Measurements from ENCODE around the gene PAPPA2. TPM values are rescaled to one million over a fixed set of nuclear protein-coding genes. Genes with fewer than 3 reads are reported as not detected.

Gene PAPPA2
- total and polyA plus RNA-seq, 9 of the 15 experiments (the other 6 are each of a cell fraction or from before 2014, with no cell fraction given): 0.01 to 0.15 (median 0.05) TPM; not detected in 2

DNA sequence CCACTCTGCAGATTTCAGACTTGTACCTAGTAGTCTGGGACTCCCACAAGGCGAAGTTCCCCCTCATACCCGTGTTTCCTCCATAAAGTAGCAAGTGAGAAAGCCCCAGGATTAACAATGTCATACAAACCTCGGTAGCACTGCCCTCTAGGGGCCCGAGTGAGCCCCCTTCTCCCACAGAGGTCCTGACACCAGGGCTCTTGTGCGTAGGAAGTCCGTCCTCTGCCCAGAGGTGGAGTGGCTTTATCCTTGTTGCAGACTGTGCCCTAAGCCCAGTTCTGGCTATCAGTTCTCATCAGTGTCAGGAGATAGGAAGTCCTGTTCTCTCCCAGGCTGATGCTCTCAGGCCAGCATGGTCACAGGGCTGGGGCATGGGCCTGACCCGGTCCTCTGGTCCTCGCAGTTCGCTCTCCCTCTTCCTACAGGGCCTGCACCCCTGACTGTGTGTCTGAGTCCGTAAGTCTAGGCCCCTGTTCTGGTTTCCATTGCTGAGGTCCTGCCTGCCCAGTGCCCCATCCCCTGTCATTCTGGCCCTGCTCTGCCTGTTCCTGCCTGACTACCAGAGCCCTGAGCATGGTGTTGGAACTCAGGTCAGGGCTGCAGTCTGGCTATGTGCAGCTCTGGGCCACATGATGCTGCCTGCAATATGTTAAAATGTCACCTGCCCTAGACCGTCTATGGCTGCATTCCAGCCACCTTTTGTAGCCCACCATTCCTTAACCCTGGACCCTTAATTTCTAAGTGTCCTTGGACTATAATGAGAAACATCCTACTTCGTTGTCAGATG lies 416.0 kb downstream of the PAPPA2 start:
- FAIRE-seq (peak; percentile 79), ATAC-seq (peak; percentile 85), DNase-seq (ENCODE audit: extremely low read depth in 1 of 4, low spot score in 3 of 4) (peak; percentile 77 to 89 (median 78))
- Histone ChIP-seq H3K27ac (ENCODE audit: extremely low read depth, low read depth, low read length) (peak overlapping the region; percentile 88), H3K4me3 (no peak overlapping the region), H3K9me3 (replicated peaks; ENCODE audit: control insufficient read depth, insufficient read depth, low read depth, low read length) (no peaks in the 10 kb centered on the region), H2AFZ (ENCODE audit: low read depth, low read length) (peak overlapping the region; percentile 95), H3K4me2 (ENCODE audit: insufficient read depth, low read length) (peak overlapping the region; percentile 83), H3K9me1 (ENCODE audit: control insufficient read depth, insufficient read depth, low read length) (peaks cover 4% of the 10 kb centered on the region), H3K9ac (ENCODE audit: insufficient read depth in 1 of 2, low read depth in 2 of 2, low read length in 2 of 2) (peak overlapping the region; percentile 15 to 66; a peak in 2 of 4 replicates), H4K20me1 (replicated peaks; ENCODE audit: control insufficient read depth, insufficient read depth, low read length) (no peaks in the 10 kb centered on the region), H3K36me3 (ENCODE audit: control insufficient read depth, insufficient read depth, low read length) (no peaks in the 10 kb centered on the region), H3K4me1 (replicated peaks in 1 of 2; ENCODE audit: control insufficient read depth in 2 of 2, insufficient read depth in 2 of 2, low read length in 2 of 2) (peaks cover 33 to 50% of the 10 kb centered on the region in 2 experiments), H3K79me2 (ENCODE audit: control insufficient read depth, insufficient read depth, low read length) (no peaks in the 10 kb centered on the region), H3K27me3 (ENCODE audit: control insufficient read depth in 2 of 2, insufficient read depth in 2 of 2, low read length in 2 of 2) (no peaks in the 10 kb centered on the region)
- ChIA-PET CTCF (ENCODE audit: low intra/inter-chr PET ratio) (interaction anchor here (0.5 to 0.6 kb wide), 2 partner anchors 191 to 319 kb away, joined by 3 read pairs; no protein-coding TSS in a partner anchor), POLR2A (interaction anchor here (0.6 to 1.4 kb wide), 2 partner anchors 24 to 318 kb away, joined by 3 to 4 read pairs; no protein-coding TSS in a partner anchor)
- in situ Hi-C loops (cut with MboI): no loop called here
- intact Hi-C loops (cut with micrococcal nuclease): loop anchor here (1.0 kb wide), 1 partner anchor 26 kb away; no protein-coding TSS in a partner anchor
- BruUV-seq (replicated peaks): no TSS peak
- 27% methylated on average over 12 of the region's 12 CpGs for WGBS (ENCODE audit: insufficient coverage, low coverage, missing lambda C conversion rate)
- TF ChIP-seq DMBX1 (CRISPR knock-in tag; IDR thresholded peaks at IDR 0.05; ENCODE audit: borderline replicate concordance) (peak; percentile 74), PYGO2 (tag; IDR thresholded peaks at IDR 0.05) (no peak), ARID2 (IDR thresholded peaks at IDR 0.05) (no peak), ZNF282 (CRISPR knock-in tag; IDR thresholded peaks at IDR 0.05) (no peak), JUND (IDR thresholded peaks at IDR 0.05; ENCODE audit: borderline replicate concordance, low read depth, low read length) (0 out of 2 replicates have a peak, but pooled peaks have one; percentile 36), JUND (tag; IDR thresholded peaks at IDR 0.05; ENCODE audit: borderline replicate concordance, low read depth, low read length) (peak; percentile 71; the same call in 1 of the 3 replicates), NCOA1 (IDR thresholded peaks at IDR 0.05; ENCODE audit: low read depth) (no peak), HMG20A (CRISPR knock-in tag; conservative IDR thresholded peaks at IDR 0.05) (no peak), BCL6 (CRISPR knock-in tag; IDR thresholded peaks at IDR 0.05) (no peak), ZFP30 (CRISPR knock-in tag; IDR thresholded peaks at IDR 0.05; ENCODE audit: borderline replicate concordance) (no peak), HSF4 (CRISPR knock-in tag; IDR thresholded peaks at IDR 0.05; ENCODE audit: borderline replicate concordance) (peak; percentile 35; the same call in 1 of the 2 replicates), ZC3H4 (CRISPR knock-in tag; IDR thresholded peaks at IDR 0.05; ENCODE audit: borderline replicate concordance) (no peak)
- TF ChIP-seq, protein P1, sequence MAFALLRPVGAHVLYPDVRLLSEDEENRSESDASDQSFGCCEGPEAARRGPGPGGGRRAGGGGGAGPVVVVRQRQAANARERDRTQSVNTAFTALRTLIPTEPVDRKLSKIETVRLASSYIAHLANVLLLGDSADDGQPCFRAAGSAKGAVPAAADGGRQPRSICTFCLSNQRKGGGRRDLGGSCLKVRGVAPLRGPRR (CRISPR knock-in tag; IDR thresholded peaks at IDR 0.05): no peak
- TF ChIP-seq, protein P2, sequence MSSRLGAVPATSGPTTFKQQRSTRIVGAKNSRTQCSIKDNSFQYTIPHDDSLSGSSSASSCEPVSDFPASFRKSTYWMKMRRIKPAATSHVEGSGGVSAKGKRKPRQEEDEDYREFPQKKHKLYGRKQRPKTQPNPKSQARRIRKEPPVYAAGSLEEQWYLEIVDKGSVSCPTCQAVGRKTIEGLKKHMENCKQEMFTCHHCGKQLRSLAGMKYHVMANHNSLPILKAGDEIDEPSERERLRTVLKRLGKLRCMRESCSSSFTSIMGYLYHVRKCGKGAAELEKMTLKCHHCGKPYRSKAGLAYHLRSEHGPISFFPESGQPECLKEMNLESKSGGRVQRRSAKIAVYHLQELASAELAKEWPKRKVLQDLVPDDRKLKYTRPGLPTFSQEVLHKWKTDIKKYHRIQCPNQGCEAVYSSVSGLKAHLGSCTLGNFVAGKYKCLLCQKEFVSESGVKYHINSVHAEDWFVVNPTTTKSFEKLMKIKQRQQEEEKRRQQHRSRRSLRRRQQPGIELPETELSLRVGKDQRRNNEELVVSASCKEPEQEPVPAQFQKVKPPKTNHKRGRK (tag; IDR thresholded peaks at IDR 0.05): no peak
- TF ChIP-seq, protein P3, sequence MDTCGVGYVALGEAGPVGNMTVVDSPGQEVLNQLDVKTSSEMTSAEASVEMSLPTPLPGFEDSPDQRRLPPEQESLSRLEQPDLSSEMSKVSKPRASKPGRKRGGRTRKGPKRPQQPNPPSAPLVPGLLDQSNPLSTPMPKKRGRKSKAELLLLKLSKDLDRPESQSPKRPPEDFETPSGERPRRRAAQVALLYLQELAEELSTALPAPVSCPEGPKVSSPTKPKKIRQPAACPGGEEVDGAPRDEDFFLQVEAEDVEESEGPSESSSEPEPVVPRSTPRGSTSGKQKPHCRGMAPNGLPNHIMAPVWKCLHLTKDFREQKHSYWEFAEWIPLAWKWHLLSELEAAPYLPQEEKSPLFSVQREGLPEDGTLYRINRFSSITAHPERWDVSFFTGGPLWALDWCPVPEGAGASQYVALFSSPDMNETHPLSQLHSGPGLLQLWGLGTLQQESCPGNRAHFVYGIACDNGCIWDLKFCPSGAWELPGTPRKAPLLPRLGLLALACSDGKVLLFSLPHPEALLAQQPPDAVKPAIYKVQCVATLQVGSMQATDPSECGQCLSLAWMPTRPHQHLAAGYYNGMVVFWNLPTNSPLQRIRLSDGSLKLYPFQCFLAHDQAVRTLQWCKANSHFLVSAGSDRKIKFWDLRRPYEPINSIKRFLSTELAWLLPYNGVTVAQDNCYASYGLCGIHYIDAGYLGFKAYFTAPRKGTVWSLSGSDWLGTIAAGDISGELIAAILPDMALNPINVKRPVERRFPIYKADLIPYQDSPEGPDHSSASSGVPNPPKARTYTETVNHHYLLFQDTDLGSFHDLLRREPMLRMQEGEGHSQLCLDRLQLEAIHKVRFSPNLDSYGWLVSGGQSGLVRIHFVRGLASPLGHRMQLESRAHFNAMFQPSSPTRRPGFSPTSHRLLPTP (IDR thresholded peaks at IDR 0.05; ENCODE audit: borderline replicate concordance, extremely low read depth, insufficient read length): no peak
